GF-D8 (cell line): ENCODE data around the gene BTBD9.

Experiments used
- DNase-seq: peaks from one replicate; lab custom pipeline; 2025; lab: John Stamatoyannopoulos, UW

Gene BTBD9

DNA sequence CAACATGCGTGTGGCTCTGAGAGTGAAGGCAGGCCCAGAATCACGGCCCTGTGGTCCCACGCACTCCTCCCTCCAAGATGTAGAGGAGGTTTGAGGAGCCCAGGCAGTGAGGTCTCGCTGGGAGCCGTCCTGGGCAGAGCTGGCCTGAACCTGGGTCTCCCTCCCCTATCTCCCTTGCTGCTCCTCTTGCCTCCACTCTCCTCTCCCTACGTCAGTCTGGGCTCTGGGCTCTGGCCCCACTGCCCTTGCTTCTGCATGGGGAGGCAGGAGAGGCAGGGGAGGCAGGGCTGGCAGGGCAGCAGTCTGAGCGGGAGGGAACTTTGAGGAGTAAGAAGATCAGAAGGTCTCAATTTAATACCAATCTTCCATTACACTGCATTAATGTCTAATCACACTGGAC is 445.1 kb downstream of the BTBD9 start:
- DNase-seq, result no peak

DNA sequence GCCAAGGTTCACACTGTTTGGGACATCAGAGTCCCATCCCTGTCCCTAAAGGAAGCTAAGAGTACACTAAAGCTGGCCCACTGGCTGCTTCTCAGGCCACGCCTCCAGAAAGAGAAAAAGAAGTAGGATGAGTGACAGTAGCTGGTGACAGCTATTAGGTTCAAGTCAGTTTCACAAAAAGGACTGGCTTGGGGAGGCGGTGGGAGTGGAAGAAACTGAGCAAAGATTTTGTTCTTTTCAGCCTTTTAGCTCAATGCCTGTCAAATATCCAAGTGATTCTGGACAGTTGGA is 445.5 kb downstream of the BTBD9 start:
- no peak for DNase-seq

DNA sequence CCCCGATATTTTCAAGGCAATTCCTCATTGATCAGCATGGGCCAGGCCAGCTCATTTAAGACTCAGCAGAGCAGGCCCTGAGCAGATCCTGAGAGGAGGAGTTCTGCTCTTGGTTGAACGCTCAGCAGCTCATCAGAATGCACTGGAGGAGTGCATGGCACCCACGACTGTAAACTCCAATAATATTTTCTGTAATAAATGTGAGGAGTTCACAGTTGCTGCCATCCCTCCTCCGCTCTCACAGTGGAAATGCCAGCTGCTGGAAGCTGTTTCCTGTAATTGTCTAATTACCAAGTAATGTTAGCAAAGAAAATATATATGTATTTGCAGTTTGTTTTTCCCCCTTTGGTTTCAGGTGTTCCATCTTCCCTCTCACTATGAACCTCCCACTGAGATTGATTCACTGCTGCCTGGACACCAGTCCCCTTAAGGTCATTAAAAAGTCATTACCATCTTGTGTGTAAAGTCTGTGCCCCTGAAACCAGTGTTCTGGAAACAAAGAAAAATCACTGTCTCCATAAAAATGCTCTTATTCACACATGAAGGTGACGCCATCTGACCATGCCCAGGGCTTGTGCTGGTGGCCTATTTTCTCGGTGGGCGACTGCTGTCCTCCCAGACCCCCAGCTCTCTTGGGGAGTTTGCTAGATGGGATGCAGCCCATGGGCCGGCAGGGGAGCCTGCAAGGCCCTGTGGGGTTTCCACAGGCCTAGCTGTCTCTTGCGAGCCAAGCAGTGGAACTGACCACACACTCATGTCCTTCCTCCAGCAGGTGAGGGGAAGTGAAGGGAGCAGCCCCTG is 446.0 kb downstream of the BTBD9 start:
- no peak for DNase-seq

DNA sequence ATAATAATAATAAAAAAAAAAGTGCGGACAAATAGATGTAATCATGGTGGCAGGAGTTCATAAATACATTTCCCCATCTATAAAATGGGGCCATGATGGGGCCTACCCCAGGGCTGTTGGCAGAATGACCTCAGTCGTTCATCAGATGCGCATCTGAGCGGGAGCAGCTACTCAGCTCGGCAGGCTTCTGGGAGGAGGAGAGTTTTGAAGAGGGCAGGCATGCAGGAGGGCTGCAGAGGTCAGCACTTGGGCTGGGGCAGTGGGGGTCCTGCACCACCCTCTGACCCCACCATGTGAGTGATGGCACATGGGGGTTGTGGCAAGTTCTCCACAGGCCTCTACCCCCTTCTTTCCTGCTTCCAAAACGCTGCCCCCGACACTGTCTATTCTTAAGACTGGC is 446.7 kb downstream of the BTBD9 start:
- DNase-seq, result no peak

DNA sequence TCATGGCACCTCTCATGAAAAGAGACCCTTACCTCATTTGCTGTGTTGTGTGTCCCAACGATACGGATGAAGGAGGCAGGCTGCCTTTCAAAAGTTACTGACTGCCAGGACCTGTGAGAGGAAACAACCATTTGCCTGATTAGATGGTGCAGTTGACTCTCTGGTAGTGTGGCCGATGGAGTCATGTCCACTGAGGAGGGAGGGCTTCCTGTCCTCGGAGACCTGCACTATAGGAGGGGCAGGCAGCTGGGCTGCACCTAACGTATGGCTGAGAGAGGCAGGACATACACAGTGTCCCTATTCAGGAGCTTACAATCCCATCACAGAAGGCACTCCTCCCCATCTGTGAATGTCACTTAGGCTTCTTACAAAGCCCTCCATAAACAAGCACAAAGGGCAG is 447.2 kb downstream of the BTBD9 start:
- DNase-seq, result no peak

DNA sequence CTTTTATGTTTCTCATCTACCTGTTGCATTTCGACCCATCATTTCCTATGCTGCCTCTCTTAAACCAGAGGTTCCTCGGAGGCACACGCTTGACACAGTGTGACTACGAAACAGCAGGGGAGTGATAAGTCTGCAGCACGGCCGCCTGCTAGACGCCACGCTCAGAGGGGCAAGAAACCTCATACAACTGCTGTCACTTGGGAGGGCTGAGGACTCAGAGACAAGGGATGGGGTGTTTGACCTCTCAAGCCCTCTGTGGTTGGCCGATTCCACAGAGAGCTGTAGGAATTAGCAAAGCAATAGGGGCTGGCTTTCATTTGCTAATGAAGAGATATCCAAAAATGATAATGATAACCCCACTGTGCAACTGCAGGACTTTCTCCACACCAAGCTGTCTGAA is 447.7 kb downstream of the BTBD9 start:
- no peak for DNase-seq

DNA sequence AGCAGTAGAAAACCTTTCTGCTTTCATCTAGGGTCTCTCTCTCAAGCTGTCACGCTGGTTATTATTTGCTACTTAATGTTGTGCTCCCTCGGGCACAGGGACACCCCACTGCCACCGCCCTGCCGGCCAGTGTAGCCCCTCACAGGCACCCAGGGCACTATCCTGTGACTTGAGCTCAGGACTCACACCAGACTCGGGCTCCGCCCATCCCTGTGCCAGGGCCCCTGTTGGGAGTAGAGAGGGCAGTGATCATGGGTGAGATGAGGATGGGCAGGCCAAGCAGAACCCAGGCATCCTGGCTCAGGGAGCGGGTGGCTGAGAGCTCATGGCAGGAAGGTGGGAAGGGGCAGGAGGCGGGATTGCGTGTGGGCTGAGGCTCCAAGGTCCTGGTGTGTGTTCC is 448.3 kb downstream of the BTBD9 start:
- DNase-seq, result no peak

DNA sequence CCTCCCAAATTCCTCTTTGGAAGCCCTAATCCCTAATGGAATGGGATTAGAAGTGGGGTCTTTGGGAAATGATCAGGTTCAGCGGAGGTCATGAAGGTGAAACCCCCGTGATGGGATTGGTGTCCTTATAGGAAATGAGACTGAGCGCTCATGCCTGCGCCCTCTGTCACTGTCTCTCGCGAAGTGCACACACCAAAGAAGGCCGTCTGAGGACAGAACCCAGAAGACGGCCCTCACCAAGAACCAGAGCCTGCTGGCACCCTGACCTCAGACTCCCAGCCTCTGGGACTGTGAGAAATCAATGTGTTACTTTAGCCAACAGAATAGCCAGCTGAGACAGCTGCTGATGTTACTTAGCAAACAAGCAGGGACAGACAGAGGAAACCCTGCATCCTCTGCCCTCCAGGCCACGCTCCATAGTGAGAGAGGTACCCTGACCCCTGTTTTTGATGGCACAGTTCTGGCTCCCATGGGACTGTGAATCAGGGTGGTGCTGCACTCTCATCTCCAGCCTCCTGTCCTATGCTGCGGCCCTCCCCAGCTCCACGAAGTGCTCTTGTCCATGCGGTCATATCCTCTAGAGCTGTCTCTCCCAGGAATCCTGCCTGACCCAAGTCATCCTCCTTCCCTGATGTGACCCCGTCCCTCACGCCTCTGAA is 450.9 kb downstream of the BTBD9 start:
- DNase-seq, result no peak

DNA sequence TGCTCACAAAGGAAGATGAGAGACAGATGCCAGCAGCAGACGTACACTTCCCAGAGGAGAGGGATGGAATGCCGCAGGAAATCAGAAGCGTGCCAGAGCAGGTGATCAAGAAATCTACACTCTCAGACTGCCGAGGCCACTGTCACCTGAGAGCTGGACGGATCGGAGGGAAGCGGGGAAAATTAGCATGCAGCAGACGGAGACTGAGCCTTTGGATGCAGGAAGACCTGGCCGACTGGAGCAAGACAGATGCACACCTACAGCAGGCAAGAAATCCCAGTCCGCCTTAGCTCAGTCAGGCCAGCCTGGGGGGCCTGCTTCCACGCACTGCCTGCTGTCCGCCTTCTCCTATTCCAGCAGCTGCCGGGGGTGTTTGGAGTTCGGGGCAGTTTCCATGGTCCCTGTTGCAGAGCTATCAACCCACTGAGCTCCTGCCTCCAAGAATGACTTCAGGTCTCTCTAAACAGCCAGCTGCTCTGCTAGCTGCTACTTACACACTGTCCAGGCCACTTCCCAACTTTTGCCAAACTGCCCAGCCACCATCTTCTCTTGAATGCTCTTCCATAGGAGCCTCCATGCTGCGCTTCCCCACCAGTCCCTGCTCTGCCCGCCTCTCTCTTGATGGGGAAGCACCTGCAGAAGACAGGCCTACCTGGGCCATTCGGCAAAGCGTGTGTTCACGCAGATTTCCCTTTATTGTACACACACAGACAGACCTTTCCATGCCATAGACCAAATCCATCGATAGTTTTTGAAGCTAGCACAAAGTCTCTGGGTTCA is 451.7 kb downstream of the BTBD9 start:
- DNase-seq, result no peak

DNA sequence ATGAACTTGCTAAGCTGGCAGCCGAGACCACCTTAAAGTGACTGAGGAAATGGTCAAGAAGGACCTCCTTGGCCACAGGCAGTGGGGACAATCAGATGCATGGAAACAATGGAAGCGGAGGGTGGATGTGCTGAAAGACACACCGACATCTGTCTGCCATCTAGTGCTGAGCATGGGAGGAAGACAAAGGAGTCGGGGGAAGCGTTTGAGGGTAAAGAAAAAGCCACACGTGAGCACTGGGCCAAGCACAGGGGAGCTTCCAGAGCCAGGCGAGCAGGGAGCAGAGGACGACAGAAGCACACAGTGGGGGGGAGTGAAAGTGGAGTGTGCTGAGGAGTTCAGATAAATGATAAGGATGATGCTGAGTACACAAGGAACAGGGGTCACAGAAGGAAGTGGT is 452.4 kb downstream of the BTBD9 start:
- no peak for DNase-seq

DNA sequence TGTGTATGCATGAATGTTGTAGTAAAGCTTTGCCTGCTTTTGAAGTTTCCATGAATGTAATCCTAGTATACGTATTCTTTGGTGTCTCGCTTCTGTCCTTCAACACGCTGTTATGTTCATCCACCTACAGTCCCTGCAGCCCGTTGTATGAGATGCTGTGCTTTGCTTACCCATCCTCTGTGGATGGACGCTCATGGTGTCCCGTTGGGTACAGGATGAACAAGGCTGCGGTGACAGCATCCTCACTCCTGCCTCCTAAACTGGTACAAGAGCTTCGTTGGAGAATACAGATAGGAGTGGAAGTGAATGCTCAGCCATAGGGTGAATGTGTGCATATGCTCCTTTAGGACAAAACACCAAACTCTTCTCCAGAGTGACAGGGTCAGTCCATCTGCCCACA is 454.0 kb downstream of the BTBD9 start:
- no peak for DNase-seq

DNA sequence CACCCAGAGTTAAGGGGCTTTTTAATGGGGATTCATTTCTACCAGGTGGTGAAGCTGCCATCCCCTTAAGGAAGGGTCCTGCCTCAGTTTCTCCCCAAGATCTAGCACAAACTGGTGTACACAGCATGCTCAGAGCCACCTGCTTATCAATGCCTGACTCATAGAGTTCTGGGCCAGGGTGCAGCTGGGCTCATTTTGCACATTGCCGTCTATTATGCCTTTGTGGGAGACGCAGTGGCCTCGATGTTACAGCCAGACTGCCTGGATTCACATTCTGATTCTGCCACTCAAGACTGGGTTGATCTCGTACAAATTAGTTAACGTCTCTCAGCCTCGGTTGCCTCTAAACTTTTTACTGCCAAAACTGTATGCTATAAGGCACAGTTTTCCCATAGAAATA is 454.5 kb downstream of the BTBD9 start:
- no peak for DNase-seq

DNA sequence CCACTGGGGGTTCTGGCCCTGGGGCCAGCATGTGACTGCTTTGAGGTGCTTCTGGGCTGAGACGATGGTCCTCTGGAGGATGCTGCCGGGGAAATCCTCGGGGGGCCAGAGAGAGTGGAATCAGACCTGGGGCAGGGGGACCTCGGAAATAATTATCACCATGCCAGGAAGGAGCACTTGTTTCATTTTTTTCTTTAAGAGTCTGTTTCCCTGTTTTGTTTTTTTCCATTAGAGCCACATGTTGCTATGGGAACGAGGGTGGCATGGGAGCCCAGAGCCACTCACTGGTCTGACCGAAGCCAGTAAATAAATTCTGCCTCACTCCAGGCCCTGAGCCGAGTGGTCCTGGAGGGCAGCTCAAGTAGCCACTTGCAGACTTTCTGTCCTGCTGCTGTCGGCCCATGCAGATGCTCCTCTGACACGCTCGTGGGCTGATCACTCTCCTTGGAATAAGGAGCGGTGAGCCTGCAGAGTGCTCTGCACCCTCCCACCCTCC is 455.1 kb downstream of the BTBD9 start:
- no peak for DNase-seq

DNA sequence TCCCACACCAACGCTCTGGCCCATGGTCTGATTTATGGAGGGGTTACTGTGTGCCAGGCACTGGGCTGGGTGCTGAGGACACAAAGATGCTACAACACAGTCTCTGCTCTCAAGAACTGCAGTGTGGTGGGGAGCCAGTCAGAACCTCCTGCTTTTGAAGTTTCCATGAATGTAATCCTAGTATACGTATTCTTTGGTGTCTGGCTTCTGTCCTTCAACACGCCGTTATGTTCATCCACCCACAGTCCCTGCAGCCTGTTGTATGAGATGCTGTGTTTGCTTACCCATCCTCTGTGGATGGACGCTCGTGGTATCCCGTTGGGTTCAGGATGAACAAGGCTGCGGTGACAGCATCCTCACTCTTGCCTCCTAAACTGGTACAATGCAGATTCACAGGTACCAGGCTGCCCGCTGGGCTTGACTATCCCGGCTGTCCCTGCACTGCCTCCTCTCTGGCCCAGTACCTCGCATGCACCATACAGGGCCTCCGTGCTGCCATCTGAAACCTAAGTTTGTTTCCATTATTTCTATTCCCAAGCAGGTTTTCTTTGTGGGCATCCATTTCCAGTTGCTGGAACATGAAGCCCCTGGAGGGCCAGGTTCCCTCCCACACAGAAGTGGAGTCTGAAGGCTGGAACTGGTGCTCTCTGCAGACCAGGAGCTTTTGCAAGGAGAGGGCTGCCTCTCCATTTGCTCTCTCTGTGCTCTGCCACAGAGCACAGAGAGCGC is 455.7 kb downstream of the BTBD9 start:
- no peak for DNase-seq

DNA sequence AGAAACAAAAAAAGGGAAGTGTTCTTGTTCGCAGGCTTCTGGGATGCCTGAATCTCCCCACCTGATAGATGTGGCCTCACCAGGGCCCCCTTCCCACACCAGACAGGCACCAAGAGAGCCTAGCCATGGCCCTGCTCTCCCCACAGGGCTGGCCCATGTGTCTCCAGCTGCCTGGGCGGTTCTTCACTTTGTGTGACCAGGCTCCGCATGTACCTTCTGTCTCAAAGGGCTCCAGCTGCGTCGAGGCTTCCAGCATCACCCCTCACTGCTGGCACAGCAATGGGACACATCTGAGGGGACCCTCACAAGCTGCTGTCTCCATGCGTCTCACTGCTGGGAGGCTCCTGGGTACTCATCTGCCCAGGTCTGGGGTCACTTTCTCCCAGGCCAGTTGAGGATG is 457.3 kb downstream of the BTBD9 start:
- DNase-seq, result no peak

DNA sequence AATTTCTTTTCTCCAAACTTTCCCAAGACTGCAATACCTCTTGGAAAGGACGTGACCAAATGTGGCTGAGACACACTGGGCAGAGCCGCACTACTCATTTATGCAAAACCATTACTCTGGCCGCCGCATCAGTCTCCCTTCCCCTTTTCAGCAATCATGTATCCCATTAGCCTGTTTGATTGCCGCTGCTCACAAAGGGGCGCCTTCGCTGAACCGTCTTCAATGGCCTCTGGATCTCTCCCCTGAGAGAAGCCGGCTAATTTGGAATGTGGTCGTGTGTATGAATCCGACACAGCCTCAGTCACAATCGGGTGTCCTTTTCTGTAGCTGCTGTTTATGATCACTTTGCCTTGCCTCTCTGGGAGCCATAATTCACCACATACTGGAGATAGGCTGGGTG is 459.1 kb downstream of the BTBD9 start:
- DNase-seq, result no peak

DNA sequence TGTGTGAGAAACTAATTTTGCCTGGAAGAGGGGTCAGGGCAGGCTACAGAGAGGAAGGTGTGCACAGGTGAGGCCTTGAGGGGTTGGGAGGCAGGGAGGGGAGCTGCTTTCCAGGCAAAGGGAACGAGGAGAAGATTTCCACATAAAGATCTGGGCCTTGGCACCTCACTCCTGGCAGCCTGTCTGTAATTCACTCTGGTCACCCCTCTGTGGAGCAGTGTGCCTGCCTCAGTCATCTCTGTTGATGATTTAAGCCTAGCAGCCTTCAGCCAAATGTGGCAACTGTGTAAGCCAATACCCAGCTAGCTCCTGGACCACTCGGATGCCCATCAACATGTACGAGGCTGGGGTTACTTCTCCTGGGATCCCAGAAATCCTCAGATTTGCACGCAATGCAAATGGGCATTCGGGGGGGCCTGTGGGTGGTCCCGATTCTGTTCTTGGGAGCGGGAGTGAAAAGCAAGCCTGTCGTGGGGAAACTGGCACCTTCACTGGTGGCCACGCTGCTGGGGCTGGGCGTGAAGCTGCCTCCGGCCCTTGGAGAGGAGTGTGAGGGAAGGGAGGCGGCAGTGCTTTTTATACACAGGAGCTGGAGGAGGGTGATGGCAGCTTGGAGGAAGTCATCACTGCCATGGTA is 459.8 kb downstream of the BTBD9 start:
- no peak for DNase-seq

DNA sequence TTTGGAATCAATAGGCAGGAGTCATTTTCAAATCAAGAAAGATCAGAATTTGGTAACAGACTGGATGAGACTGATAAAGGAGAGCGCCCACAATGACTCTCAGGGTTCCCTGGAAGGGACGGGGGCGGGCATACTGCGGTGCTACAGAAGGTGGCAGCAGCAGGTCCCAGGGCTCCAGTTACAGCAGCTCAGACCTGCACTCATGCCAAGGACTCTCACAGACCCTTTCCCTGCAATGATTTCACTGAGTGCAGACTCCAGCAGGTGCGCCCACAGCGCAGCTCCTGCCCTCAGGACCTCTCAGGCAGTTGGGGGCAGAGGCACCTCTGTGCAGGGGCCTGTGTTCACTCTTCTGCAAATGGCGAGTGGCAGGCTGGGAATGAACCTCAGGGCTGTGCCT is 460.4 kb downstream of the BTBD9 start:
- DNase-seq, result no peak

DNA sequence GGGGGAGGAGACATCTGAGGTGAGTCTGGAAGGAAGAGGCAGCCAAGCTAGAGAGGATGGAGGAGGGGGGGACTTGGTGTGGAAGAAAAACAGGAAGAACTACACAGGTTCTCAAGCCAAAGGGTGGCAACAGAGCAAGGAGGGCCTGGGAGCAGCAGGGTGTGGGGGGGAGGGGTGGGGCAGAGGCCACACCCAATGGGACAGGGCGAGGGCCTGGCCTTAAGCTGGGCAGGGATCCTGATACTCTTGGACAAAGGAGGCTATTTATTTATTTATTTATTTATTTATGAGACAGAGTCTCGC is 461.2 kb downstream of the BTBD9 start:
- DNase-seq, result no peak

DNA sequence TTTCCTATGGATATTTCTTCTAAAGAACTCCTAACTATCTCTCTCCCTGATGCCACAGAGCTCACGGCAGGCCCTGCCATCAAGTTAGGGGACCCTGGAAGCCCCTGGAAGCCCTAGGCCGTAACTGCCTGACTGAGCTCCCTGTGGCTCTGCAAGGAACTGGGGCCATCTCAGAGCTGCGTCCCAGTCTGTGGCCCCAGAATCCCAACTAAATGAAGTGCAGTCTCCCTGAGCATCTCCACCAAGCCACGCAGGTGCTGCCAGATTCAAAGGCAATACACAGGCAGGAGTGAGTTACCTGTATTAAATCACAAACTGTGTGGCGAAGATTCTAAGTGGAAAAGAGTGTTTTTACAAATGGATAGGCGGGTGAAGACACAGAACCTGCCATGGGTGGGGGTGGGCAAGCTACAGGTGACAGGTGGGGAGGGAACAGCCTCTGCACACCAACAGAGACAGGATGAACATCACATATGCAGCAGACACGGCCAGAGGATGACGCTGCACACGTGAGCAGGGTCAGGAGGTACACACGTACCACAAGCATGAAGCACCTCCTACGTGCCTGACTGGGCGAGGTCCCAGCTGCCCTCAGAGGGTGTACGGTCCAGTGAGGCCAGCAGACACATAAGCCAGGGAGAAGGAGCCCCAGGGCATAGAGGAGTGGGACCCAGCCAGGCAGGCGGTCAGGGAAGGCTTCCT is 461.7 kb downstream of the BTBD9 start:
- DNase-seq, result no peak
